ENCODE results near the gene BRMS1L. TPM values are rescaled to one million over a fixed set of nuclear protein-coding genes. Genes with fewer than 3 reads are reported as not detected.

The BRMS1L gene
- total and polyA plus RNA-seq, 2 of the 13 experiments (the other 11 are each of a cell fraction or from before 2014, with no cell fraction given), result 21.1 to 23.8 TPM

DNA sequence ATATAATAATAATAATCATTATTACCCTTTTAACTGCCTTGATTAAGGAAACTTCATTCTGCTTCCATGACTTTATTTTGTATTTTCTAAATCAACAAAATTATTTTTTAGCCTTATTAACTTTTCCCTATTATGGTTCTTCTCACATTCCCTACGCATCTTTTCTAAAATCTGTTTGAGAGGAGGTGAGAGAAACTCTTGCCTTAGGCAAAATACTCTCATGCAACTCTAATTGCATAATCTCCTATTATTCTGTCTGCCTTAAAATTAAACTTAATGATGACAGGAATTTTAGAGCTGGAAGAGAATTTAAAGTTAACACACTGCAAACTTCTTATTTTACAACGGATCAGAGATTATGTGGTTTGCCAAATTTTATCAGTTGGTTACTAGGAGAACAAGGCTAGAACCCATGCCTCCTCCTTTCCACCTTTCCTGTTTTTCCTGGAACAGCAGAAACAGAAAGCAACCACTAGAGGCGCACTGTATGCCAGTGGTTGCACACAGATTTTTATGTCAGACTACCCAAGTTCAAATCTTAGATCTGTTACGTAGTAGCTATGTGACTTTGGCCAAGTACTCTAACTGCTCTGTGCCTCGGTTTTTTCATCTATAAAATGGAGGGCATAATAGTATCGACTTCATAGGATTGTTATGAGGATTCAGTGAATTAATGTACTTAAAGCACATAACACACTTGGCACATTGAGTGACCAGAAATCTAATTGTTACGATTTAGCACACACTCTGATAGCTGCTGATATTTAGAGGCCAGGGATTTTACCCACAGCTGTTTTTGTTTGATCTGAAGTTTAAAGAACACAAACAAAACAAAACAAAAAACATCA lies 4.3 kb upstream of the BRMS1L start (continued):
- TF ChIP-seq, protein P1, sequence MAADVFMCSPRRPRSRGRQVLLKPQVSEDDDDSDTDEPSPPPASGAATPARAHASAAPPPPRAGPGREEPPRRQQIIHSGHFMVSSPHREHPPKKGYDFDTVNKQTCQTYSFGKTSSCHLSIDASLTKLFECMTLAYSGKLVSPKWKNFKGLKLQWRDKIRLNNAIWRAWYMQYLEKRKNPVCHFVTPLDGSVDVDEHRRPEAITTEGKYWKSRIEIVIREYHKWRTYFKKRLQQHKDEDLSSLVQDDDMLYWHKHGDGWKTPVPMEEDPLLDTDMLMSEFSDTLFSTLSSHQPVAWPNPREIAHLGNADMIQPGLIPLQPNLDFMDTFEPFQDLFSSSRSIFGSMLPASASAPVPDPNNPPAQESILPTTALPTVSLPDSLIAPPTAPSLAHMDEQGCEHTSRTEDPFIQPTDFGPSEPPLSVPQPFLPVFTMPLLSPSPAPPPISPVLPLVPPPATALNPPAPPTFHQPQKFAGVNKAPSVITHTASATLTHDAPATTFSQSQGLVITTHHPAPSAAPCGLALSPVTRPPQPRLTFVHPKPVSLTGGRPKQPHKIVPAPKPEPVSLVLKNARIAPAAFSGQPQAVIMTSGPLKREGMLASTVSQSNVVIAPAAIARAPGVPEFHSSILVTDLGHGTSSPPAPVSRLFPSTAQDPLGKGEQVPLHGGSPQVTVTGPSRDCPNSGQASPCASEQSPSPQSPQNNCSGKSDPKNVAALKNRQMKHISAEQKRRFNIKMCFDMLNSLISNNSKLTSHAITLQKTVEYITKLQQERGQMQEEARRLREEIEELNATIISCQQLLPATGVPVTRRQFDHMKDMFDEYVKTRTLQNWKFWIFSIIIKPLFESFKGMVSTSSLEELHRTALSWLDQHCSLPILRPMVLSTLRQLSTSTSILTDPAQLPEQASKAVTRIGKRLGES (CRISPR knock-in tag; IDR thresholded peaks at IDR 0.05; ENCODE audit: borderline replicate concordance), result no peak
- TF ChIP-seq, protein P2, sequence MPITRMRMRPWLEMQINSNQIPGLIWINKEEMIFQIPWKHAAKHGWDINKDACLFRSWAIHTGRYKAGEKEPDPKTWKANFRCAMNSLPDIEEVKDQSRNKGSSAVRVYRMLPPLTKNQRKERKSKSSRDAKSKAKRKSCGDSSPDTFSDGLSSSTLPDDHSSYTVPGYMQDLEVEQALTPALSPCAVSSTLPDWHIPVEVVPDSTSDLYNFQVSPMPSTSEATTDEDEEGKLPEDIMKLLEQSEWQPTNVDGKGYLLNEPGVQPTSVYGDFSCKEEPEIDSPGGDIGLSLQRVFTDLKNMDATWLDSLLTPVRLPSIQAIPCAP (CRISPR knock-in tag; IDR thresholded peaks at IDR 0.05; ENCODE audit: low read depth), result no peak
- no peak for TF ChIP-seq ZNF564 (CRISPR knock-in tag; IDR thresholded peaks at IDR 0.05)
- no peak for TF ChIP-seq U2AF2 (IDR thresholded peaks at IDR 0.05; ENCODE audit: low read depth, low read length)
- TF ChIP-seq, protein P3, sequence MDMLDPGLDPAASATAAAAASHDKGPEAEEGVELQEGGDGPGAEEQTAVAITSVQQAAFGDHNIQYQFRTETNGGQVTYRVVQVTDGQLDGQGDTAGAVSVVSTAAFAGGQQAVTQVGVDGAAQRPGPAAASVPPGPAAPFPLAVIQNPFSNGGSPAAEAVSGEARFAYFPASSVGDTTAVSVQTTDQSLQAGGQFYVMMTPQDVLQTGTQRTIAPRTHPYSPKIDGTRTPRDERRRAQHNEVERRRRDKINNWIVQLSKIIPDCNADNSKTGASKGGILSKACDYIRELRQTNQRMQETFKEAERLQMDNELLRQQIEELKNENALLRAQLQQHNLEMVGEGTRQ (IDR thresholded peaks at IDR 0.05; ENCODE audit: low read depth, low read length), result no peak
- TF ChIP-seq, protein P3 (CRISPR knock-in tag; IDR thresholded peaks at IDR 0.05; ENCODE audit: borderline replicate concordance), result no peak
- no peak for TF ChIP-seq KDM5B (CRISPR knock-in tag; IDR thresholded peaks at IDR 0.05; ENCODE audit: borderline replicate concordance)
- TF ChIP-seq ATF3 (CRISPR knock-in tag; IDR thresholded peaks at IDR 0.05), result no peak
- TF ChIP-seq DMAP1 (CRISPR knock-in tag; IDR thresholded peaks at IDR 0.05), result no peak
- TF ChIP-seq RBFOX2 (IDR thresholded peaks at IDR 0.05; ENCODE audit: low read depth, low read length), result no peak
- no peak for TF ChIP-seq FOXK2 (IDR thresholded peaks at IDR 0.05)
- no peak for TF ChIP-seq SRSF9 (IDR thresholded peaks at IDR 0.05; ENCODE audit: borderline replicate concordance, insufficient read depth, low read depth, low read length, poor library complexity, severe bottlenecking)
- 0 out of 2 replicates have a peak, but pooled peaks have one; percentile 40 for TF ChIP-seq ZNF557 (CRISPR knock-in tag; IDR thresholded peaks at IDR 0.05)
- TF ChIP-seq, protein P4, sequence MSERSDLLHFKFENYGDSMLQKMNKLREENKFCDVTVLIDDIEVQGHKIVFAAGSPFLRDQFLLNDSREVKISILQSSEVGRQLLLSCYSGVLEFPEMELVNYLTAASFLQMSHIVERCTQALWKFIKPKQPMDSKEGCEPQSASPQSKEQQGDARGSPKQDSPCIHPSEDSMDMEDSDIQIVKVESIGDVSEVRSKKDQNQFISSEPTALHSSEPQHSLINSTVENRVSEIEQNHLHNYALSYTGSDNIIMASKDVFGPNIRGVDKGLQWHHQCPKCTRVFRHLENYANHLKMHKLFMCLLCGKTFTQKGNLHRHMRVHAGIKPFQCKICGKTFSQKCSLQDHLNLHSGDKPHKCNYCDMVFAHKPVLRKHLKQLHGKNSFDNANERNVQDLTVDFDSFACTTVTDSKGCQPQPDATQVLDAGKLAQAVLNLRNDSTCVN (CRISPR knock-in tag; IDR thresholded peaks at IDR 0.05; ENCODE audit: borderline replicate concordance), result no peak
- no peak for TF ChIP-seq ATF7 (IDR thresholded peaks at IDR 0.05)
- no peak for TF ChIP-seq ATF7 (CRISPR knock-in tag; IDR thresholded peaks at IDR 0.05)
- TF ChIP-seq DPF2 (CRISPR knock-in tag; IDR thresholded peaks at IDR 0.05; ENCODE audit: borderline replicate concordance, low read depth), result no peak
- no peak for TF ChIP-seq GLMP (CRISPR knock-in tag; IDR thresholded peaks at IDR 0.05; ENCODE audit: borderline replicate concordance)
- peak; percentile 60; the same call in 1 of the 2 replicates for TF ChIP-seq ZBTB25 (CRISPR knock-in tag; IDR thresholded peaks at IDR 0.05)

All from HepG2 (cell line).